ENCODE data around the gene GALR1.
"Not testable (repeated sequence)": the region's sequence is repeated elsewhere in the genome, so short reads cannot be mapped to it uniquely, and the experiment has no call there.

Gene GALR1

GRCh38 chr18:77209587-77209986 is 40.1 kb upstream of the GALR1 start:
- no peak for FAIRE-seq
- DNase-seq (ENCODE audit: insufficient read length, low spot score): no peak
- TF ChIP-seq SPI1 (IDR thresholded peaks at IDR 0.05; ENCODE audit: low read depth, low read length) (no peak), POLR2A (IDR thresholded peaks at IDR 0.05; ENCODE audit: low read depth, low read length) (no peak), PAX5 (IDR thresholded peaks at IDR 0.05; ENCODE audit: insufficient read depth, low read length, severe bottlenecking) (no peak), POLR2AphosphoS5 (IDR thresholded peaks at IDR 0.05; ENCODE audit: low read depth, low read length) (no peak), POU2F2 (IDR thresholded peaks at IDR 0.05; ENCODE audit: low read depth, low read length) (no peak), TAF1 (IDR thresholded peaks at IDR 0.05; ENCODE audit: low read depth, low read length) (no peak)

DNA sequence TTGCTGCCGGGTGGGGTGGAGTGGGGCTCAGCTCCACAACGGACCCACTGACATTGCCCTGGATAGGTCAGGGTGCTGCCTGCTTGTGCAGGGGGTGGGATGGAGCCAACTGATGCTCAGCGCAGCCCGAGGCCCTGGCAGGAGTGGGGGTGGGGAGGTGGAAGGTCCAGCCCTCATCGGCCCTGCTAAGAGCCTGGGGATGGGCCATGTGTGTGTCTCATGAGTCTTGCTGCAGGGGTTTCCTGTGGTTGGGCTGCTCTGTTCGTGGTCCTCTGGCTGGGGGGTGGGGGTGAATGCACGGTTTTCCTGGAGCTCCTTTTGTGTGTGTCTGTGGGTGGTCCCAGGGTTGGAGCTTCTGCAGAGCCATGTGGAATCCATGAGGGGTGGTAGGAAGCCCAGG is 39.4 kb upstream of the GALR1 start:
- no peak for TF ChIP-seq POLR2A (IDR thresholded peaks at IDR 0.05; ENCODE audit: low read depth, low read length)
- TF ChIP-seq POU2F2 (IDR thresholded peaks at IDR 0.05; ENCODE audit: low read depth, low read length): no peak
- no peak for TF ChIP-seq TAF1 (IDR thresholded peaks at IDR 0.05; ENCODE audit: low read depth, low read length)
- no peak for TF ChIP-seq PAX5 (IDR thresholded peaks at IDR 0.05; ENCODE audit: insufficient read depth, low read length, severe bottlenecking)
- TF ChIP-seq SPI1 (IDR thresholded peaks at IDR 0.05; ENCODE audit: low read depth, low read length): no peak
- no peak for TF ChIP-seq POLR2AphosphoS5 (IDR thresholded peaks at IDR 0.05; ENCODE audit: low read depth, low read length)
- no peak for DNase-seq (ENCODE audit: insufficient read length, low spot score)
- FAIRE-seq: no peak

DNA sequence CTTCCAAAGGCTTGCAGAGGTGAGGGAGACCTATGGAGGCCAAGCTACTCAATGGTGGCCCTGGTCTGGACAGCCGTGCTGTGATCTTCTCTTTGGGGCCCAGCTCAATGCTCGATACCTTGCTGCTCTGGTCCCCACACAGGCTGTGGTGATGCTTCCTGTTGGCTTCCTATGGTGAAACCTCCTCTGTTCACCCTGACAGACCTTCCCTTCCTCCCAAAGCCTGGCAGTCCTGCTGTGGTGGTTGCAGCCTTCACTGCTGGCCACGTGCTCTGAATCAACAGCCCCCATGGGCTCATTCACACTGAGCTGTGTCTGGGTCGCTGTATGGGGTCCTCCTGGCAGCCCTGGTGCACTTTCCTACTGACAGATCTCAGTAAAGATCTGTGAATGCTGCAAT is 31.0 kb upstream of the GALR1 start:
- no peak for FAIRE-seq

DNA sequence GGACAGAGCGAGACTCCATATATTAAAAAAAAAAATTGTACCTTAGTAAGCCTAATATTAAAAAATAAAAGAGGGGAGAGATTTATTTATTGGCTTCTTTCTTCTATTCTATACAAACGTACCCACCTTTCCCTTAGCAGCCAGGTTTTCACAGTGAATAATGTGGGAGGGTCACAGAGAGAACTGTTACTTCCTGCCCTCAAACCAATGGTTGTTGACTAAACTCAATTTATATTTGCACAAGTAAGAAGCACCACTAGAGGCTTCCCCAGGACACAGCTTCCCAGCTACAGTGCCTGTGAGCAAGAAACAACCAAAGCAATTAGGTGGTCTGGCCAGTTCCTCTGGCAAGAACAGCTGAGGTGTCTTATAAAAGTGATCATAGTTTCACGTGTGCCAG is 28.9 kb upstream of the GALR1 start:
- FAIRE-seq (no peak), DNase-seq (ENCODE audit: insufficient read length, low spot score) (no peak)
- TF ChIP-seq PAX5 (IDR thresholded peaks at IDR 0.05; ENCODE audit: insufficient read depth, low read length, severe bottlenecking) (no peak), SPI1 (IDR thresholded peaks at IDR 0.05; ENCODE audit: low read depth, low read length) (no peak), POLR2A (IDR thresholded peaks at IDR 0.05; ENCODE audit: low read depth, low read length) (no peak), POU2F2 (IDR thresholded peaks at IDR 0.05; ENCODE audit: low read depth, low read length) (no peak)

More for the DNA sequence above, 31.0 kb upstream of the GALR1 start:
- TF ChIP-seq POLR2A (IDR thresholded peaks at IDR 0.05; ENCODE audit: low read depth, low read length) (no peak), POLR2AphosphoS5 (IDR thresholded peaks at IDR 0.05; ENCODE audit: low read depth, low read length) (no peak), PAX5 (IDR thresholded peaks at IDR 0.05; ENCODE audit: insufficient read depth, low read length, severe bottlenecking) (no peak), TAF1 (IDR thresholded peaks at IDR 0.05; ENCODE audit: low read depth, low read length) (no peak), SPI1 (IDR thresholded peaks at IDR 0.05; ENCODE audit: low read depth, low read length) (no peak), POU2F2 (IDR thresholded peaks at IDR 0.05; ENCODE audit: low read depth, low read length) (no peak)
- no peak for DNase-seq (ENCODE audit: insufficient read length, low spot score)

DNA sequence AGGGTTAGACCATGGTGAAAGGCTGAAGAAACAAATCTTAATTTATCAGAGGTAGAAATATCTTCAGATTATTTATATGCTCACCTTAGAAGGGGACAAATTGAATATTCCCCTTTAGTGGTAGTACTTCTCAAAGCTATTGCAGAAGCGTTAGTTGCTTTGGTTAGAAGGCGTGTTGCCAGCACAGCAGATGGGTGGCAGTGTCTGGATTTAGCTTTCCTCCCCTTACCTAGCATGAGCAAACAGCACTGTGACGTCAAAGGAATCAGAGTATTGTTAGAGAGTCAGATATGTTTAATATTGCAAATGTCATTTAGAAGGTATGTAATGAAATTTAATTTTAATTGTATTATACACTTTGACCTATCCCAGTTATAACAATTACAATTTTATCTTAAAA is 27.2 kb upstream of the GALR1 start:
- no peak for DNase-seq (ENCODE audit: insufficient read length, low spot score)
- TF ChIP-seq TAF1 (IDR thresholded peaks at IDR 0.05; ENCODE audit: low read depth, low read length) (no peak), POU2F2 (IDR thresholded peaks at IDR 0.05; ENCODE audit: low read depth, low read length) (no peak), POLR2A (IDR thresholded peaks at IDR 0.05; ENCODE audit: low read depth, low read length) (no peak), SPI1 (IDR thresholded peaks at IDR 0.05; ENCODE audit: low read depth, low read length) (no peak), POLR2AphosphoS5 (IDR thresholded peaks at IDR 0.05; ENCODE audit: low read depth, low read length) (no peak), PAX5 (IDR thresholded peaks at IDR 0.05; ENCODE audit: insufficient read depth, low read length, severe bottlenecking) (no peak)
- FAIRE-seq: no peak

DNA sequence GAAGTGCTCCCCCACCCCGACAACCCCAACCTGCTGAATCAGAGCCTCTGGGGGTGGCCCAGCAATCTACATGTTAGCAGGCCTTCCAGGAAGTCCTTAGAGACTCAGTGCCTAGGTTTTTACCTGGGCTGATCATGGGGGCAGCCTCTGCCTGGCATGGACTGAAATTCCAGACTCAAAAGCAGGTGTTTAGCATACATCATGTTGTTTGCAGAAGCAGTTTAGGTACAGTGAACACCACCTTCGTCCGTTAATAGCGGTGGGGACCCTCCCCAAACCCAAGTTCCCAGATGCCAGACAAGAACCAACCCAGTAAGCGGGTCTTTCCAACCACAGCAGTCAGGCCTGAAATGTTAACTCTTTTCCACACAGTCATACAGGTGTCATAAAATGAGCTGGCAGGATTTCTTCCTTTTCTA is 26.4 kb upstream of the GALR1 start:
- FAIRE-seq: no peak

GRCh38 chr18:77223653-77224052 is 26.0 kb upstream of the GALR1 start:
- DNase-seq (ENCODE audit: insufficient read length, low spot score) (no peak), FAIRE-seq (no peak)
- no peak for TF ChIP-seq TAF1 (IDR thresholded peaks at IDR 0.05; ENCODE audit: low read depth, low read length)
- TF ChIP-seq POLR2A (IDR thresholded peaks at IDR 0.05; ENCODE audit: low read depth, low read length): no peak
- TF ChIP-seq POLR2AphosphoS5 (IDR thresholded peaks at IDR 0.05; ENCODE audit: low read depth, low read length): no peak
- no peak for TF ChIP-seq POU2F2 (IDR thresholded peaks at IDR 0.05; ENCODE audit: low read depth, low read length)
- no peak for TF ChIP-seq SPI1 (IDR thresholded peaks at IDR 0.05; ENCODE audit: low read depth, low read length)
- TF ChIP-seq PAX5 (IDR thresholded peaks at IDR 0.05; ENCODE audit: insufficient read depth, low read length, severe bottlenecking): no peak

More for the DNA sequence above, 26.4 kb upstream of the GALR1 start:
- TF ChIP-seq SPI1 (IDR thresholded peaks at IDR 0.05; ENCODE audit: low read depth, low read length): no peak
- TF ChIP-seq PAX5 (IDR thresholded peaks at IDR 0.05; ENCODE audit: insufficient read depth, low read length, severe bottlenecking): no peak
- TF ChIP-seq TAF1 (IDR thresholded peaks at IDR 0.05; ENCODE audit: low read depth, low read length): no peak
- TF ChIP-seq POLR2AphosphoS5 (IDR thresholded peaks at IDR 0.05; ENCODE audit: low read depth, low read length): no peak
- no peak for TF ChIP-seq POU2F2 (IDR thresholded peaks at IDR 0.05; ENCODE audit: low read depth, low read length)
- no peak for TF ChIP-seq POLR2A (IDR thresholded peaks at IDR 0.05; ENCODE audit: low read depth, low read length)
- DNase-seq (ENCODE audit: insufficient read length, low spot score): no peak

DNA sequence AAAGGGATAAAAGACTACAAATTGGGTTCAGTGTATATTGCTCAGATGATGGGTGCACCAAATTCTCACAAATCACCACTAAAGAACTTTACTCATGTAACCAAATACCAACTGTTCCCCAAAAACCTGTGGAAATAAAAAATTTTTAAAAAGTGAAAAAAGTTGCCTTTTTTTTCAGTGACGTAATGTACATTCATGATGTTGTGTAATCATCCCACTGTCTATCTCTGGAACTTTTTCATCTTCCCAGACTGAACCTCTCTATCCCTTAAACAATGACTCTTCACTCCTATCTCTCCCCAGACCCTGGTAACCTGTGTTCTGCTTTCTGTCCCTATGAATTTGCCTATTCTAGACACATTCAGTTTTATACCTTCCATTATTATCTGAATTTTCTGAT is 19.0 kb upstream of the GALR1 start:
- TF ChIP-seq PAX5 (IDR thresholded peaks at IDR 0.05; ENCODE audit: insufficient read depth, low read length, severe bottlenecking) (no peak), POLR2A (IDR thresholded peaks at IDR 0.05; ENCODE audit: low read depth, low read length) (no peak), POU2F2 (IDR thresholded peaks at IDR 0.05; ENCODE audit: low read depth, low read length) (no peak), POLR2AphosphoS5 (IDR thresholded peaks at IDR 0.05; ENCODE audit: low read depth, low read length) (no peak), TAF1 (IDR thresholded peaks at IDR 0.05; ENCODE audit: low read depth, low read length) (no peak), SPI1 (IDR thresholded peaks at IDR 0.05; ENCODE audit: low read depth, low read length) (no peak)
- DNase-seq (ENCODE audit: insufficient read length, low spot score) (no peak), FAIRE-seq (no peak)

DNA sequence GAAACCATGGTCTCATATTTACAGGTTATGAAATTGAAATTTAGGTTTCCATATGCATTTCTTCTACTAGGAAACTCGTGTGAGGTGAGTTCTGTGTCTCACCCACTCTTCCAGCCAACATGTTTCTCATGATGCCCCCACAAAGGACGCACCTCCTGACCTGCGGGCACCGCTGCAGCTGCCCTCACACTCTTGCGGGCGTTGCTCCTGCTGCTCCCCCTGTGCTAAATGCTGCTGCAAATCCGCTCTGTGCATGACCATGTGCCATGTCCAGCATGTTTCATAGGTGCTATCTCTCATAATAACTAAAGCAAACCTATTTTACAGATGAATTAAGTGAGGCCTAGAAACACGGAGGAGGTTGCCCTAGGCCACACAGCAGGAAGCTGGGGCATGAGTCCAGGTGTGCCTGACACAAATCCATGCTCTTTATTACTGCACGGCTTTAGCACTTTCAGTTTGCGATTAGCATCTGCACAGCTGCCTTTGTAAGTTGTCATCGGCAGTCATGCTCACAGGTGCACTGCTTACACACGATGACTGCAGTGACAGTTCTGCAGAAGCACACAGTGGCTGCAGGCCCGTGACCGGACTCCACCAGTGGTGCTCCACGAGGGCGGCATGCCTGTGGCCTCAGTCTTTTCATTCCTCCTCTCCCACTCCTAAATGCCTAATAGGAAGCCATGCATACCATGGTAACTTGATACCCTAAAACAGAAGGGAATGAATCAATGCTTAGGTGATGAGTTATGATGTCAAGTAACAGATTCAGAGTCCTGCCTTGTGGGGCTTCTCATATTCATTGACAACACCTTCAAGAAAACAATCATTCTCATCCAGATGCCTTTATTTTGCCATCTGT is 14.9 kb upstream of the GALR1 start:
- DNase-seq (ENCODE audit: insufficient read length, low spot score) (no peak), FAIRE-seq (no peak)
- TF ChIP-seq PAX5 (IDR thresholded peaks at IDR 0.05; ENCODE audit: insufficient read depth, low read length, severe bottlenecking) (no peak), POLR2A (IDR thresholded peaks at IDR 0.05; ENCODE audit: low read depth, low read length) (no peak), TAF1 (IDR thresholded peaks at IDR 0.05; ENCODE audit: low read depth, low read length) (no peak), SPI1 (IDR thresholded peaks at IDR 0.05; ENCODE audit: low read depth, low read length) (no peak), POU2F2 (IDR thresholded peaks at IDR 0.05; ENCODE audit: low read depth, low read length) (no peak), POLR2AphosphoS5 (IDR thresholded peaks at IDR 0.05; ENCODE audit: low read depth, low read length) (no peak)

GRCh38 chr18:77239285-77239684 is 10.4 kb upstream of the GALR1 start:
- DNase-seq (ENCODE audit: insufficient read length, low spot score); FAIRE-seq: not testable (repeated sequence)

All from GM12891 (cell line).